Nephron progenitor cell (in vitro differentiated cells): ENCODE measurements around the gene SORBS1.

Source experiments
- DNase-seq: peaks from one replicate; pipeline ENCODE4 v3.0.0; 2021
- H3K27ac Mint-ChIP-seq: 2 replicates; pipeline ENCODE4 v1.8.0; 2021; ENCODE audit warnings: mild to moderate bottlenecking, moderate library complexity, mixed read lengths
- H3K27me3 Mint-ChIP-seq: 2 replicates; pipeline ENCODE4 v1.8.0; 2021; ENCODE audit warnings: mild to moderate bottlenecking, low read depth, mixed read lengths; ENCODE audit not compliant: poor library complexity
- H3K36me3 Mint-ChIP-seq: 2 replicates; pipeline ENCODE4 v1.8.0; 2021; ENCODE audit warnings: low read depth, mixed read lengths
- H3K4me1 Mint-ChIP-seq: 2 replicates; pipeline ENCODE4 v1.8.0; 2021; ENCODE audit warnings: mixed read lengths
- H3K4me3 Mint-ChIP-seq: 2 replicates; pipeline ENCODE4 v1.8.0; 2021; ENCODE audit warnings: mild to moderate bottlenecking, moderate library complexity, mixed read lengths
- H3K9me3 Mint-ChIP-seq: 2 replicates; pipeline ENCODE4 v1.8.0; 2021; ENCODE audit warnings: mild to moderate bottlenecking, moderate library complexity, mixed read lengths
- TF ChIP-seq, protein P1 (sequence below): fragments of 200-600 bp; sonication (generic); IDR thresholded peaks from 2 replicates; pipeline ENCODE4 v1.5.0; 2021; ENCODE audit warnings: antibody characterized with exemption

Gene SORBS1

DNA sequence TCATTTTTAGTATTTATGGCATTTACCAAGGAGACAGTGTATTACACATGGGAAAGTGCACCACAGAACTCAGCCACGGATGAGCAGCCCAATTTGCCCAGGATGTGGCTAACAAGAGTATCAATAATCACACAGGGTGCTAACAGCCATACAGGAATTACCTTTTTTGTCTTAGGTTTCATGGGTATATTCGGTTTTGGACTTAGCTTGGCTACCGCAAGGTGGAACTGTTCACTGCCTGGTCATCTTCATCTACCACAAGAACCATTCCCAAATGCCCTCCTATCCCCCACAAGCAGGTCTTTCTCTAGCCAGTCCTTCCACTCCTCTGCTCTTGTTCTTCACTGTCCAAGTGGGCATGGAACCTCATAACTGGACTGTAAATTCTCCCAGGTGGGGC, 276.4 kb downstream of the SORBS1 start:
- H3K36me3 Mint-ChIP-seq = no peaks in the 10 kb centered on the region
- H3K4me1 Mint-ChIP-seq = peaks cover 48% of the 10 kb centered on the region
- no peak overlapping the region for H3K27ac Mint-ChIP-seq
- no peaks in the 10 kb centered on the region for H3K9me3 Mint-ChIP-seq
- TF ChIP-seq, protein P1, sequence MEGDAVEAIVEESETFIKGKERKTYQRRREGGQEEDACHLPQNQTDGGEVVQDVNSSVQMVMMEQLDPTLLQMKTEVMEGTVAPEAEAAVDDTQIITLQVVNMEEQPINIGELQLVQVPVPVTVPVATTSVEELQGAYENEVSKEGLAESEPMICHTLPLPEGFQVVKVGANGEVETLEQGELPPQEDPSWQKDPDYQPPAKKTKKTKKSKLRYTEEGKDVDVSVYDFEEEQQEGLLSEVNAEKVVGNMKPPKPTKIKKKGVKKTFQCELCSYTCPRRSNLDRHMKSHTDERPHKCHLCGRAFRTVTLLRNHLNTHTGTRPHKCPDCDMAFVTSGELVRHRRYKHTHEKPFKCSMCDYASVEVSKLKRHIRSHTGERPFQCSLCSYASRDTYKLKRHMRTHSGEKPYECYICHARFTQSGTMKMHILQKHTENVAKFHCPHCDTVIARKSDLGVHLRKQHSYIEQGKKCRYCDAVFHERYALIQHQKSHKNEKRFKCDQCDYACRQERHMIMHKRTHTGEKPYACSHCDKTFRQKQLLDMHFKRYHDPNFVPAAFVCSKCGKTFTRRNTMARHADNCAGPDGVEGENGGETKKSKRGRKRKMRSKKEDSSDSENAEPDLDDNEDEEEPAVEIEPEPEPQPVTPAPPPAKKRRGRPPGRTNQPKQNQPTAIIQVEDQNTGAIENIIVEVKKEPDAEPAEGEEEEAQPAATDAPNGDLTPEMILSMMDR = no peak
- H3K4me3 Mint-ChIP-seq = no peak overlapping the region
- no peak for DNase-seq
- H3K27me3 Mint-ChIP-seq = peaks cover 3% of the 10 kb centered on the region

GRCh38 chr10:95282107-95282506, 279.1 kb downstream of the SORBS1 start:
- H3K4me3 Mint-ChIP-seq = no peak overlapping the region
- no peaks in the 10 kb centered on the region for H3K9me3 Mint-ChIP-seq
- H3K27ac Mint-ChIP-seq = no peak overlapping the region
- H3K4me1 Mint-ChIP-seq = peaks cover 48% of the 10 kb centered on the region
- no peaks in the 10 kb centered on the region for H3K36me3 Mint-ChIP-seq
- TF ChIP-seq, protein P1 = no peak
- no peak for DNase-seq
- no peaks in the 10 kb centered on the region for H3K27me3 Mint-ChIP-seq

- Mint-ChIP-seq H3K27me3 (peaks cover 2% of the 10 kb centered on the region), H3K9me3 (no peaks in the 10 kb centered on the region), H3K36me3 (no peaks in the 10 kb centered on the region), H3K27ac (peak overlapping the region; percentile 6), H3K4me1 (peaks cover 45% of the 10 kb centered on the region), H3K4me3 (no peak overlapping the region)
- TF ChIP-seq, protein P1 = no peak
- no peak for DNase-seq
These were observed 280.0 kb downstream of the SORBS1 start for GRCh38 chr10:95281206-95281605.

GRCh38 chr10:95280637-95281036, 280.5 kb downstream of the SORBS1 start:
- Mint-ChIP-seq H3K36me3 (no peaks in the 10 kb centered on the region), H3K27me3 (peaks cover 3% of the 10 kb centered on the region), H3K9me3 (no peaks in the 10 kb centered on the region), H3K4me3 (no peak overlapping the region), H3K27ac (no peak overlapping the region), H3K4me1 (peaks cover 48% of the 10 kb centered on the region)
- no peak for DNase-seq
- TF ChIP-seq, protein P1 = no peak

- peaks cover 43% of the 10 kb centered on the region for H3K4me1 Mint-ChIP-seq
These were observed 281.9 kb downstream of the SORBS1 start for GRCh38 chr10:95279042-95279820.

More at GRCh38 chr10:95279042-95279820, 281.9 kb downstream of the SORBS1 start:
- no peak overlapping the region for H3K27ac Mint-ChIP-seq
- DNase-seq = no peak
- peaks cover 3% of the 10 kb centered on the region for H3K27me3 Mint-ChIP-seq
- TF ChIP-seq, protein P1 = no peak
- no peak overlapping the region for H3K4me3 Mint-ChIP-seq
- peaks cover 4% of the 10 kb centered on the region for H3K9me3 Mint-ChIP-seq
- peaks cover 8% of the 10 kb centered on the region for H3K36me3 Mint-ChIP-seq
